Upper lobe of right lung (tissue), 1 donor: ENCODE measurements around the gene CLDN18. TPM values are rescaled to one million over a fixed set of nuclear protein-coding genes. Genes with fewer than 3 reads are reported as not detected.
A peak's percentile ranks its signal among the peaks of the same experiment; 100 is the strongest.

Source experiments
- ATAC-seq: fragments of 200-7000 bp; cut with Tn5 transposase; one replicate; pipeline ENCODE4 v1.9.1; 2020; ENCODE audit warnings: mild to moderate bottlenecking, moderate library complexity
- DNase-seq: peaks from one replicate; pipeline ENCODE4 v3.0.0-alpha.2; 2020
- H3K27ac ChIP-seq: fragments of 200-600 bp; one replicate; pipeline ENCODE4 v1.8.0; 2022
- H3K27me3 ChIP-seq: fragments of 200-600 bp; one replicate; pipeline ENCODE4 v1.8.0; 2022; ENCODE audit warnings: mild to moderate bottlenecking
- H3K36me3 ChIP-seq: fragments of 200-600 bp; one replicate; pipeline ENCODE4 v1.8.0; 2022
- H3K4me1 ChIP-seq: fragments of 200-600 bp; one replicate; pipeline ENCODE4 v1.8.0; 2022
- H3K4me3 ChIP-seq: fragments of 200-600 bp; one replicate; pipeline ENCODE4 v1.8.0; 2022; ENCODE audit warnings: mild to moderate bottlenecking
- H3K9me3 ChIP-seq: fragments of 200-600 bp; one replicate; pipeline ENCODE4 v1.8.0; 2022
- intact Hi-C: fragments of 100-400 bp; cut with DNase I; formaldehyde crosslinking; loops from one replicate; pipeline ENCODE4 v1.11.0; 2022
- long read RNA-seq: library from polyadenylated mRNA; unstranded; transcript quantifications from one replicate; pipeline ENCODE4 v2.0.0, GENCODE V29; 2021
- total RNA-seq: library from RNA; stranded (reverse); fragmentation: NEBNext Ultra II Directional; extraction: Animal tissue kit (Norgen Biotek cat#: 25700); gene quantifications from one replicate; pipeline ENCODE4 v1.2.1, GENCODE V29; 2021
- TF ChIP-seq, protein P1 (sequence below): fragments of 200-600 bp; IDR thresholded peaks from one replicate; pipeline ENCODE4 v1.8.0; 2022; ENCODE audit warnings: antibody characterized with exemption
- donor health status: DM: no; HTN: yes; CAD: no; lungs with severe emphysema.

Gene CLDN18
- total RNA-seq: 197 TPM
- long read RNA-seq, transcript CLDN18-201 (5 exons, 3,520 nt): major isoform, 242 of 284 reads
- long read RNA-seq, partial matches to known transcripts: 37 of 284 reads
- long read RNA-seq, other reads (novel, unspliced or antisense): 5 of 284 reads

DNA sequence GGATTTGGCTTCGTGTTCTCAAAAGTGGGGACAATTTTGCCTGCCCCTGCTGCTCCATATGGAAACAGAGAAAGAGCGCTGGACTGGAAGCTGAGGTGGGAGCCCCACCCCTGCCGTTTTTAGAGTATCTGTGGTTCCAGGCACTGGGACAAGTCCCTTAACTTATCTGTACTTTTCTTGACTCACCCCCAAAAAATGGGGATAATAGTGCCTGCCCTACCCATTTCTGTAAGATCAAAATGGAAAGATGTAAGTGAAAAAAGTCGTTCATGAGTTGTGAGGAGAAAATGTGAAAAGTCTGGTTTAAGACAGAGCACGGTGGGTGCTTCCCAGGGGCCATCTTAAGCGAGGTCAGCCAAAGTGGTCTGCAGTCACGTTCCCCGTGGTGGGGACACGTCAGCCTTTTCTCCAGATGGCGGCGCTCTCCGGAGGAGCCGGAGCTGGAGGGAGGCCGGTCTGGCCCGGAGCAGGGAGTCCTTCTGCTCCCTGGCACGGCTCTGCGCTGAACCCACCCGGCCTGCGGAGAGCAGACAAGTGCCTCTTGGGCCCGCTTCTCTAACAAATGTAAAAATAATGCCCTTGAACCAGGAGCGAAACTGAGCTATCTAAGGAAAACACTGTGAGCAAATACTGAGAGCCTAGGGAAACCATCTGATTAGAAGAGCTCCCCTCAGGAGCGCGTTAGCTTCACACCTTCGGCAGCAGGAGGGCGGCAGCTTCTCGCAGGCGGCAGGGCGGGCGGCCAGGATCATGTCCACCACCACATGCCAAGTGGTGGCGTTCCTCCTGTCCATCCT is at the start of gene CLDN18:
CLDN18 (plus strand) TSS at position 690 of the 797 bp plus-strand sequence; CDS start at position 751, 61 bp downstream.
- intact Hi-C loops: no loop called here
- Histone ChIP-seq H3K9me3 (no peaks in the 10 kb centered on the region), H3K36me3 (no peaks in the 10 kb centered on the region), H3K4me3 (peak within 1 kb of the TSS; percentile 29), H3K27me3 (no peaks in the 10 kb centered on the region), H3K27ac (peak within 1 kb of the TSS; percentile 67), H3K4me1 (no peaks in the 10 kb centered on the region)
- DNase-seq: peak; percentile 84
- TF ChIP-seq, protein P1, sequence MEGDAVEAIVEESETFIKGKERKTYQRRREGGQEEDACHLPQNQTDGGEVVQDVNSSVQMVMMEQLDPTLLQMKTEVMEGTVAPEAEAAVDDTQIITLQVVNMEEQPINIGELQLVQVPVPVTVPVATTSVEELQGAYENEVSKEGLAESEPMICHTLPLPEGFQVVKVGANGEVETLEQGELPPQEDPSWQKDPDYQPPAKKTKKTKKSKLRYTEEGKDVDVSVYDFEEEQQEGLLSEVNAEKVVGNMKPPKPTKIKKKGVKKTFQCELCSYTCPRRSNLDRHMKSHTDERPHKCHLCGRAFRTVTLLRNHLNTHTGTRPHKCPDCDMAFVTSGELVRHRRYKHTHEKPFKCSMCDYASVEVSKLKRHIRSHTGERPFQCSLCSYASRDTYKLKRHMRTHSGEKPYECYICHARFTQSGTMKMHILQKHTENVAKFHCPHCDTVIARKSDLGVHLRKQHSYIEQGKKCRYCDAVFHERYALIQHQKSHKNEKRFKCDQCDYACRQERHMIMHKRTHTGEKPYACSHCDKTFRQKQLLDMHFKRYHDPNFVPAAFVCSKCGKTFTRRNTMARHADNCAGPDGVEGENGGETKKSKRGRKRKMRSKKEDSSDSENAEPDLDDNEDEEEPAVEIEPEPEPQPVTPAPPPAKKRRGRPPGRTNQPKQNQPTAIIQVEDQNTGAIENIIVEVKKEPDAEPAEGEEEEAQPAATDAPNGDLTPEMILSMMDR: peak; percentile 20
- peak; percentile 85 for ATAC-seq

DNA sequence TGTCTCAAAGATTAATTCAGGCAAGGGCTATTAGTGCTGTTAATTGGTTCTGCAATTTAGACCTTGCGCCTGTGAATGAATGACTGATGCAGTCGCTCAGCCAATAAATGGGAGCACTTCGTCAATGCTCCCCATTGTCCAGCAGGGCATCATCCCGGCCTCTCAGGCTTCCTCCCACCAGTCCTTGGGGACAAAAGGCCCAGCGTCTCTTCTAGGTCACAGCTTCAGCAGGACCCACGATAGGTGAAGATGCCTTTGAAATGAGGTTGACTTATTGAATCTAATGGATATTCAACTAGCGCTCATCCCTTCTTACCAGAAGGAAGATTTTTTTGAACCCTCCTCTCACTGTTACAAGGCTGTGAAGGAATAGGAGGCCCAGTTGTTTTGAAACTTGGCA is 47.7 kb upstream of the CLDN18 start:
- no peak for ATAC-seq
- no peak overlapping the region for H3K27ac ChIP-seq
- no peaks in the 10 kb centered on the region for H3K36me3 ChIP-seq
- intact Hi-C loops: no loop called here
- no peaks in the 10 kb centered on the region for H3K4me1 ChIP-seq
- DNase-seq: no peak
- H3K9me3 ChIP-seq: no peaks in the 10 kb centered on the region
- no peak overlapping the region for H3K4me3 ChIP-seq
- no peaks in the 10 kb centered on the region for H3K27me3 ChIP-seq
- TF ChIP-seq, protein P1: no peak

DNA sequence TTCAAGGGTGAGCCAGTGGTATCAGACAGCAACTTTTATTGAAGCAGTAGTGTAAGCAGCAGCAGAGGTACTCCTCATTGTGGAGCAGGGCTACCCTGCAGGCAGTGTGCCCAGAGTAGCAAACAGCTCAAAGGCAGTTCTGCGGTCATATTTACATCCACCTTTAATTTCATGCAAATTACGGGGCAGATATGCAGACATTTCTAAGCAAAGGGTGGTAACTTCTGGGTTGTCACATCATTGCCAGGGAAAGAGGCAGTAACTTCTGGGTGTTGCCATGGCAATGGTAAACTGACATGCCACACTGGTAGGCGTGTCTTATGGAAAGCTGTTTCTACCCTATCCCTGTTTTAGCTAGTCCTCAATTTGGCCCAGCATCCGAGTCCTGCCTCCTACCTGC is 46.5 kb upstream of the CLDN18 start:
- Histone ChIP-seq H3K27ac (no peak overlapping the region), H3K4me3 (no peak overlapping the region), H3K36me3 (no peaks in the 10 kb centered on the region), H3K27me3 (no peaks in the 10 kb centered on the region), H3K4me1 (no peaks in the 10 kb centered on the region), H3K9me3 (no peaks in the 10 kb centered on the region)
- ATAC-seq: no peak
- DNase-seq: no peak
- TF ChIP-seq, protein P1: no peak
- intact Hi-C loops: no loop called here

DNA sequence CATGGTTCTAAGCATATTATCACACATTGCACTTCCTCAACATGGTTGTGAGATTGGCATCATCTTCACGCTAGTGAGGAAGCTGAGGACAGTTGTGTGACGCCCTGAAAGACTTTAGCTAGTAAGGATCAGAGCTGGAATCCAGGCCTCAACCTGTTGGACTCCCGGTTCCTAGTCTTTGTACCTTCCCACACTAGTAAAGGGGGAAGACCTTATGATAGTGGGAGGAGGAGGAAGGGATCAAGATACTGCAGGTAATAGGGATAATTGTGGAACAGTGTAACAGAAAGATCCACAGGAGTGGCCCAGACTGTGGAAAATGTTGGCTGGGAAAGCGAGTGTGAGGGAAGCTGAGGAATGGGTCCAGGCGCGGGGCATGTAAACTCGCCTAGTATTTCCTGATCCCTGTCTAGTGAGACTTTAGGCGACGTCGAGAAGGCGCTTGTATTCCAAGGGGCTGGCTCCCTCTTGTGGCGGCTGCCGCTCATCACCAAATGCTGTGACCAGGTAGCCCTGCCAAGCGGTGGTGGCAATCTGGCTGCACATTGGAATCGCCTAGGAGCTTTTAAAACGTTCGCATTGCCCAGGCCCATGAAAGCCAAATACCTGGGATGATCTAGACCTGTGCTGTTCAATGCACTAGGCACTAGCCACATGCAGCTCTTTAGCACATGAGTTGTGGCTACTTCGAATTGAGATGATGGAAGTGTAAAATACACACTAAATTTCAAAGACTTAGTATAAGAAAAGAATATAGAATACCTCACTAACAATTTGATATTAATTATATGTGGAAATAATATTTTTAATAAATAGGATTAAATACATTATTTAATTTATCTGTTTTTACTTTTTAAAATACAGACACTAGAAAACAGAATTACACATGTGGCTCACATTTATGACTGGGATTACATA is 38.8 kb upstream of the CLDN18 start:
- DNase-seq (peak; percentile 92), ATAC-seq (peak; percentile 99)
- H3K36me3 ChIP-seq: no peaks in the 10 kb centered on the region
- H3K9me3 ChIP-seq: no peaks in the 10 kb centered on the region
- intact Hi-C loops: no loop called here
- no peak overlapping the region for H3K27ac ChIP-seq
- no peaks in the 10 kb centered on the region for H3K4me1 ChIP-seq
- TF ChIP-seq, protein P1: peak; percentile 82
- no peak overlapping the region for H3K4me3 ChIP-seq
- no peaks in the 10 kb centered on the region for H3K27me3 ChIP-seq

DNA sequence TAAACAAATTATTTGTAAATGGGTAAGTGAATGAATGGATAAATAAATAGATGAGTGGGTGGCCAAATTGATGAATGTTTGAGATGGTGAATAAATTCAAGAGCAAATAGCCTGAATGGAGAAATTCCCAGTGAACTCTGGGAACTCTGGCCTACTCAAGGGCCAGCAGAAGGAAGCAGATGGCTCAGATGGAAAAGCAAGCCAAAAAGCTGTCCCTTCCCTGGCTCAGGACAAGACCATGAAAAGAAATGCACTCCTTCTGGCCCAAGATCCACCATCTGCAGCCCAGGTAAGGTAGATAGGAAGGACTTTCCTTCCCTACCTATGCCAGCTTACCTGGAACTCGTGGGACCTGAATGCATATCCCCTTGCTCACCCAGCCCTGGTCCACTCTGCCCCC is 37.6 kb upstream of the CLDN18 start:
- H3K27ac ChIP-seq: no peak overlapping the region
- DNase-seq: no peak
- H3K36me3 ChIP-seq: no peaks in the 10 kb centered on the region
- intact Hi-C loops: no loop called here
- ATAC-seq: no peak
- no peak overlapping the region for H3K4me3 ChIP-seq
- no peaks in the 10 kb centered on the region for H3K9me3 ChIP-seq
- H3K4me1 ChIP-seq: no peaks in the 10 kb centered on the region
- TF ChIP-seq, protein P1: no peak
- H3K27me3 ChIP-seq: no peaks in the 10 kb centered on the region
